Cardiac fibroblast (primary cell): ENCODE results near the gene GRIK5.
"Not testable (repeated sequence)": the region's sequence is repeated elsewhere in the genome, so short reads cannot be mapped to it uniquely, and the experiment has no call there.

Source experiments
- DNase-seq, 2 donors: peaks; one replicate each; pipeline versions ENCODE4 v3.0.0 to v3.0.0-alpha.2; 2010; ENCODE audit warnings: low read depth in 2 of 2
- H3K4me3 ChIP-seq, 2 donors: replicated peaks in 1 of 2; 1 replicate in 1 of 2; 2 replicates in 1 of 2; pipeline ENCODE4 v1.5.1; 2011; ENCODE audit warnings: low read depth in 2 of 2, low read length in 2 of 2, mild to moderate bottlenecking in 2 of 2, moderate library complexity in 1 of 2
- TF ChIP-seq, protein P1 (sequence below): IDR thresholded peaks from one replicate; pipeline ENCODE4 v1.5.1; 2011; ENCODE audit warnings: low read depth, mild to moderate bottlenecking, low read length, inconsistent platforms

The GRIK5 gene

DNA sequence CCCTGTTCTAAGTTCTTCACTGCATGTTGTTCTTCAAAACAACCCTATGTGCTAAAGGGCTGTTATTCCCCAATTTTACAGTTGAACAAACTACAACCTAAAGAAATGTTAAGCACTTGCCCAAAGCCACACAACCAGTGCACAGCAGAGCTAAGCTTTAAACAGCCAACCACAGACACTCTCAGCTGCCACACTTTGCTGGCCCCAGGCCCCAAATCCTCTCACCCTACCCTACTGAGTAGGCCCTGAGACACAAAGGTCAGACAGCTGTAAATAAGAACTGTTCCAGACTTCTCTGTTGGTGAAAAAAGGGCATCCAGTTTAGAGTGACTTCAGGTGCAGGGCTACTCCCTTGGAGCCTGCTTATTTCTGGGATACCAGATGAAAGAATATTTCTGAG is 30.0 kb downstream of the GRIK5 start:
- TF ChIP-seq, protein P1, sequence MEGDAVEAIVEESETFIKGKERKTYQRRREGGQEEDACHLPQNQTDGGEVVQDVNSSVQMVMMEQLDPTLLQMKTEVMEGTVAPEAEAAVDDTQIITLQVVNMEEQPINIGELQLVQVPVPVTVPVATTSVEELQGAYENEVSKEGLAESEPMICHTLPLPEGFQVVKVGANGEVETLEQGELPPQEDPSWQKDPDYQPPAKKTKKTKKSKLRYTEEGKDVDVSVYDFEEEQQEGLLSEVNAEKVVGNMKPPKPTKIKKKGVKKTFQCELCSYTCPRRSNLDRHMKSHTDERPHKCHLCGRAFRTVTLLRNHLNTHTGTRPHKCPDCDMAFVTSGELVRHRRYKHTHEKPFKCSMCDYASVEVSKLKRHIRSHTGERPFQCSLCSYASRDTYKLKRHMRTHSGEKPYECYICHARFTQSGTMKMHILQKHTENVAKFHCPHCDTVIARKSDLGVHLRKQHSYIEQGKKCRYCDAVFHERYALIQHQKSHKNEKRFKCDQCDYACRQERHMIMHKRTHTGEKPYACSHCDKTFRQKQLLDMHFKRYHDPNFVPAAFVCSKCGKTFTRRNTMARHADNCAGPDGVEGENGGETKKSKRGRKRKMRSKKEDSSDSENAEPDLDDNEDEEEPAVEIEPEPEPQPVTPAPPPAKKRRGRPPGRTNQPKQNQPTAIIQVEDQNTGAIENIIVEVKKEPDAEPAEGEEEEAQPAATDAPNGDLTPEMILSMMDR: no peak
- H3K4me3 ChIP-seq: no peak overlapping the region
- no peak for DNase-seq

DNA sequence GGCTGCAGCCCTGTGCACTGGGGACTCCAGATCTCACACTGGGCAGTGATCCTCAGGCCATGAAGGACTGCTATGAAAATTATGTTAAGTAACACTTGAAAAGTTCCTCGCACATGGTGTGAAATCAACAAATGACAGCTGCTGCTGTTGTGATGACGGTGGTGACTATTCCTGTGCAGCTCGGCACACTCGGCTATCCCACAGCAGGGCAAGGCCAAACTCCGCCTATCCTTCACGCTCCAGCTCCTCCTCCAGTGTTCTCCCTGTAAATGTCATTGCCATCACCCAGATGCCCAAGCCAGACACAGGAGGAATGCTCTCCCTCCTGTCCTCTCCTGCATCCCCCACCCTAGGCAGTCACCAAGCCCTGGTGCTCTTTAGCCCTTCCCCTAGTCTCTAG is 31.3 kb downstream of the GRIK5 start:
- H3K4me3 ChIP-seq: no peak overlapping the region
- TF ChIP-seq, protein P1: no peak
- DNase-seq: peak in 1 of 2 donors; percentile 4

DNA sequence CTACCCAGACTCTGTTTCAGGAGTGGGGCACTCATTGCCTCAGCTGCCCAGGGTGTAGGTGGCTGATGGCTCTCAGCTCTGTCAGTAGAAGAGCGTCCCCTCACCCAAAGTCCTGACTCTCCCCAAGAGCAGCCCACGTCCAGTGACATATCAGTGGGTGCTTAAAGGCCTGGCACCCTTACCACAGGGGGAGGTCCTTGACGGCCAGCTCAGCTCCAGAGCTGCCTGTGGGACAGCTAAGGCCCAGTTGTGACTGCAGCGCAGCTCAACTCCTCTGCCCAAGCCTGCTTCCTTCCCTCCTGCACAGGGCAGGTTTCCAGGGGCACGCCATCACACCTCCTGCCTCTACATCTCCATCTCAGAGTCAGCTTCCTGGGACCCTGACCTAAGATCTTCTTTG is 32.4 kb downstream of the GRIK5 start:
- TF ChIP-seq, protein P1: no peak
- H3K4me3 ChIP-seq: no peak overlapping the region
- no peak for DNase-seq

DNA sequence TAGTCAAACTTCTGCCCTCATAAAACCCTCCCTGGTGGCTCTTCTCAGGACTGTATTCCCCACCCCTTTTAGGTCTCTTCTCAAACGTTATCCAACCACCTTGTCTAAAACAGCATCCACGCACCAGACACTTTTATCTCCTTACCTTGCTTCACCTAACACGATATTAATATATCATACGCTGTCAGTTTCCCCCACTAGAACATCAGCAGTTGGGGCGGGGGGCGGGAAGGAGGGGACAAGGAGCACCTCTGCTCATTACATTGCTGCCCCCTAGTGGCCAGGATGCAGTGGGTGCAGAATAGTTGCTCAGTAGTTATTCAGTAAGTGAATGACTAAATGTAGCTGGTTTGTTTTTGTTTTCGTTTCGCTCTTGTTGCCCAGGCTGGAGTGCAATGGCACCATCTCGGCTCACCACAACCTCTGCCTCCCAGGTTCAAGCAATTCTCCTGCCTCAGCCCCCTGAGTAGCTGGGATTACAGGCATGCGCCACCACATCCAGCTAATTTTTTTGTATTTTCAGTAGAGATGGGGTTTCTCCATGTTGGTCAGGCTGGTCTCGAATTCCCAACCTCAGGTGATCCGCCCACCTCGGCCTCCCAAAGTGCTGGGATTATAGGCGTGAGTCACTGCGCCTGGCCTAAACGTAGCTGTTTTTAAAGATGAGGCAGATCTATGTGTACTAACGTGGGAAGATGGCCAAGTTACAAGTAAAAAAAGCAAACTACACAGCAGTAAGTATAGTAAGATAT is 35.2 kb downstream of the GRIK5 start:
- TF ChIP-seq, protein P1: peak; percentile 90
- peak; percentile 77 to 81 for DNase-seq
- not testable (repeated sequence) for H3K4me3 ChIP-seq

DNA sequence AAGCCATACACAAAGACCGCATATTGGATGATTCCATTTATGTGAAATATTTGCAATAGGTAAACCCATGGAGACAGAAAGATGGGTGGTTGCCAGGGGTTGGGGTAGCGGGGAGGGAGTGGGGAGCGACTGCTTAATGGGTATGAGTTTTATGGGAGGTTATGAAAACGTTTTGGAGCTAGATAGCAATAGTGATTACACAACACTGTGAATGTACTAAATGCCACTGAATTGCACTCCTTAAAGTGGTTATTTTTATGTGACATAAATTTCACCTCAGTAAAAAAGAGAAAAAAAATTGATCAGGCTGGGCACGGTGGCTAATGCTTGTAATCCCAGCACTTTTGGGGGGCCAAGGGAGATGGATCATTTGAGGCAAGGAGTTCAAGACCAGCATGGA is 36.6 kb downstream of the GRIK5 start:
- H3K4me3 ChIP-seq: no peak overlapping the region
- TF ChIP-seq, protein P1: no peak
- no peak for DNase-seq

DNA sequence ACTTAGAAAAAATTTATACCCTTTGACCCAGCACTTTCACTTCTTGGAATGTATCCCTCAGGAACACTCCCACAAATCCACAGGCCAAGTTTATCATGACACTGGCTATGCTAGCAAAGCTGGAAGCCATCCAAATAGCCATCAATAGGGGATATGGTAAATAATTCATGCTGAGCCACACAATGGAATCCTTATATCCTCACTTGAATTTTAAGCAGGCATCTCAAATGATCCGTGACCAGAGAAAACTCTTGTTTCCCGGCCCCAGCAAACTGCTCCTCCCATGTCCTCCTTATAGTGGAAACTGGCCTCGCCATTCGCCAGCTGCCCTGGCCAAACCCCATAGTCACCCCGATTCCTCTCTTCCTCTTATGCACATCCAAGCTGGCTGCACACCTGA is 37.6 kb downstream of the GRIK5 start:
- TF ChIP-seq, protein P1: no peak
- no peak overlapping the region for H3K4me3 ChIP-seq
- peak in 1 of 2 donors; percentile 20 for DNase-seq
